ENCODE measurements around the gene GGA2.

- TF ChIP-seq EP300 (IDR thresholded peaks at IDR 0.05) (no peak), CTCF (IDR thresholded peaks at IDR 0.05) (no peak), POLR2A (IDR thresholded peaks at IDR 0.05) (no peak), POLR2AphosphoS5 (IDR thresholded peaks at IDR 0.05) (no peak)
Measured at GRCh38 chr16:23521037-23521743, 10.9 kb upstream of the GGA2 start.

Data from sigmoid colon (tissue), 4 donors.